Astrocyte (in vitro differentiated cells and primary cell): ENCODE data around the gene GPC3. TPM values are rescaled to one million over a fixed set of nuclear protein-coding genes. Genes with fewer than 3 reads are reported as not detected.

ENCODE experiments used
- DNase-seq: peaks from one replicate; pipeline ENCODE4 v3.0.0-alpha.2; 2010; ENCODE audit warnings: low read depth
- FAIRE-seq: peaks from 2 replicates; lab custom pipeline; 2011; peaks lifted over from hg19 to GRCh38; lab: Jason Lieb, UNC
- H2AFZ ChIP-seq: 2 replicates; pipeline ENCODE4 v1.6.0; 2012; ENCODE audit warnings: low read depth, low read length, inconsistent platforms
- H3K27ac ChIP-seq: 2 replicates; pipeline ENCODE4 v1.5.1; 2011; ENCODE audit warnings: low read depth, low read length, inconsistent platforms
- H3K27me3 ChIP-seq: 2 replicates; pipeline ENCODE4 v1.6.0; 2011; ENCODE audit warnings: low read length, inconsistent platforms; ENCODE audit not compliant: insufficient read depth
- H3K36me3 ChIP-seq: 2 replicates; pipeline ENCODE4 v1.5.1; 2011; ENCODE audit warnings: low read length, inconsistent platforms; ENCODE audit not compliant: insufficient read depth
- H3K4me1 ChIP-seq: 2 replicates; pipeline ENCODE4 v1.5.1; 2011; ENCODE audit warnings: low read length, inconsistent platforms; ENCODE audit not compliant: insufficient read depth
- H3K4me2 ChIP-seq: 2 replicates; pipeline ENCODE4 v1.6.0; 2012; ENCODE audit warnings: low read length, inconsistent platforms
- H3K4me3 ChIP-seq: 2 replicates; pipeline ENCODE4 v1.5.1; 2011; ENCODE audit warnings: low read depth, mild to moderate bottlenecking, low read length, inconsistent platforms; ENCODE audit not compliant: insufficient read depth
- H3K79me2 ChIP-seq: 2 replicates; pipeline ENCODE4 v1.6.0; 2012; ENCODE audit warnings: mild to moderate bottlenecking, low read length, inconsistent platforms; ENCODE audit not compliant: insufficient read depth
- H3K9ac ChIP-seq: 2 replicates; pipeline ENCODE4 v1.6.0; 2012; ENCODE audit warnings: mild to moderate bottlenecking, low read length, inconsistent platforms
- H3K9me3 ChIP-seq: 2 replicates; pipeline ENCODE4 v1.5.1; 2012; ENCODE audit warnings: low read depth, mild to moderate bottlenecking, low read length, inconsistent platforms; ENCODE audit not compliant: insufficient read depth
- H4K20me1 ChIP-seq: 2 replicates; pipeline ENCODE4 v1.6.0; 2012; ENCODE audit warnings: low read length, inconsistent platforms; ENCODE audit not compliant: insufficient read depth
- H3K27ac Mint-ChIP-seq: one replicate; pipeline ENCODE4 v1.8.0; 2021; ENCODE audit warnings: mild to moderate bottlenecking, mixed read lengths; ENCODE audit not compliant: unreplicated experiment
- H3K27me3 Mint-ChIP-seq: one replicate; pipeline ENCODE4 v1.8.0; 2021; ENCODE audit warnings: low read depth, mixed read lengths; ENCODE audit not compliant: unreplicated experiment
- H3K36me3 Mint-ChIP-seq: one replicate; pipeline ENCODE4 v1.8.0; 2021; ENCODE audit warnings: low read depth, mixed read lengths; ENCODE audit not compliant: unreplicated experiment
- H3K4me1 Mint-ChIP-seq: one replicate; pipeline ENCODE4 v1.8.0; 2021; ENCODE audit warnings: low read depth, mixed read lengths; ENCODE audit not compliant: unreplicated experiment
- H3K4me3 Mint-ChIP-seq: one replicate; pipeline ENCODE4 v1.8.0; 2021; ENCODE audit warnings: mild to moderate bottlenecking, moderate library complexity, mixed read lengths; ENCODE audit not compliant: unreplicated experiment
- H3K9me3 Mint-ChIP-seq: one replicate; pipeline ENCODE4 v1.8.0; 2021; ENCODE audit warnings: mild to moderate bottlenecking, mixed read lengths; ENCODE audit not compliant: unreplicated experiment
- EZH2 ChIP-seq: IDR thresholded peaks from 2 replicates; pipeline ENCODE4 v1.6.1; 2012; ENCODE audit warnings: mild to moderate bottlenecking, low read length, inconsistent platforms; ENCODE audit not compliant: insufficient read depth
- total RNA-seq: library from RNA; stranded (reverse); gene quantifications from 2 replicates; pipeline ENCODE4 v1.2.1, GENCODE V29; 2021
- TF ChIP-seq, protein P1 (sequence below): IDR thresholded peaks from 2 replicates; pipeline ENCODE4 v1.5.1; 2011; ENCODE audit warnings: low read depth, mild to moderate bottlenecking, inconsistent platforms, low read length, moderate library complexity; ENCODE audit not compliant: insufficient read depth

The GPC3 gene
- total RNA-seq, 1 donor from 2014 or later, result 8.2 TPM

DNA sequence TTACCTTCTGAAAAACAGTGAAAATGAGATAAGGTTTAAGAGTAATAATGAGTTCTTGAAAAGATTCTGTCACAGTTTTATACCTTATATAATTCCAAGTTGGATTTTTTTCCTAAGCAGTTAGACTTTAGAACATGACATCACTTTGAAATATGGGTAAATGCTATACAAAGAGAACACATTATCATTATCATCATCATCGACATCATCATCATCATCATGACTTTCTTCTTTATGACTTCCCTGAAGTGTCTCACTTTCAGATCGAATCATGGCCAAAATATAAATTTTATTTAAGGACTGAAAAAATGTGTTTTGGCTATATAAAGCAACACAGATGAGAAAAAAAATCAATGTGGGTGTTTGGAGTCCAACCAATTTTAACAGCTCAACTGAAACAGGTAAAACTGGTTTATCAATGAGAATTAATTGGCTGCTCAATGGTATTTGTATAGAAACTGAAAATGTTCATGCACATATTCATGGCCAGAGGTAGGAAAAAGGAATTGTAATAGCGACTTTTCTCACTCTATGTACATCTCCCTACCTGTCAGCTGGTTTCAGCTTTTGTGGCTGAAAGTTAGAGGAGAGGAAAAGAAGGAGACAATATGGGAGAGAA is 327.0 kb downstream of the GPC3 start:
- Histone ChIP-seq H3K4me2 (no peak overlapping the region), H4K20me1 (no peaks in the 10 kb centered on the region), H3K4me1 (no peaks in the 10 kb centered on the region), H3K27ac (no peak overlapping the region), H3K4me3 (no peak overlapping the region), H2AFZ (no peak overlapping the region), H3K36me3 (no peaks in the 10 kb centered on the region), H3K79me2 (no peaks in the 10 kb centered on the region), H3K9me3 (no peaks in the 10 kb centered on the region), H3K27me3 (no peaks in the 10 kb centered on the region), H3K9ac (no peak overlapping the region)
- H3K27me3 Mint-ChIP-seq, result no peaks in the 10 kb centered on the region
- DNase-seq (no peak), FAIRE-seq (peak; percentile 96)
- H3K4me3 Mint-ChIP-seq, result no peak overlapping the region
- H3K9me3 Mint-ChIP-seq, result no peaks in the 10 kb centered on the region
- TF ChIP-seq, protein P1, sequence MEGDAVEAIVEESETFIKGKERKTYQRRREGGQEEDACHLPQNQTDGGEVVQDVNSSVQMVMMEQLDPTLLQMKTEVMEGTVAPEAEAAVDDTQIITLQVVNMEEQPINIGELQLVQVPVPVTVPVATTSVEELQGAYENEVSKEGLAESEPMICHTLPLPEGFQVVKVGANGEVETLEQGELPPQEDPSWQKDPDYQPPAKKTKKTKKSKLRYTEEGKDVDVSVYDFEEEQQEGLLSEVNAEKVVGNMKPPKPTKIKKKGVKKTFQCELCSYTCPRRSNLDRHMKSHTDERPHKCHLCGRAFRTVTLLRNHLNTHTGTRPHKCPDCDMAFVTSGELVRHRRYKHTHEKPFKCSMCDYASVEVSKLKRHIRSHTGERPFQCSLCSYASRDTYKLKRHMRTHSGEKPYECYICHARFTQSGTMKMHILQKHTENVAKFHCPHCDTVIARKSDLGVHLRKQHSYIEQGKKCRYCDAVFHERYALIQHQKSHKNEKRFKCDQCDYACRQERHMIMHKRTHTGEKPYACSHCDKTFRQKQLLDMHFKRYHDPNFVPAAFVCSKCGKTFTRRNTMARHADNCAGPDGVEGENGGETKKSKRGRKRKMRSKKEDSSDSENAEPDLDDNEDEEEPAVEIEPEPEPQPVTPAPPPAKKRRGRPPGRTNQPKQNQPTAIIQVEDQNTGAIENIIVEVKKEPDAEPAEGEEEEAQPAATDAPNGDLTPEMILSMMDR, result no peak
- TF ChIP-seq EZH2, result no peak
- H3K36me3 Mint-ChIP-seq, result no peaks in the 10 kb centered on the region
- H3K27ac Mint-ChIP-seq, result no peak overlapping the region
- peaks cover 16% of the 10 kb centered on the region for H3K4me1 Mint-ChIP-seq

DNA sequence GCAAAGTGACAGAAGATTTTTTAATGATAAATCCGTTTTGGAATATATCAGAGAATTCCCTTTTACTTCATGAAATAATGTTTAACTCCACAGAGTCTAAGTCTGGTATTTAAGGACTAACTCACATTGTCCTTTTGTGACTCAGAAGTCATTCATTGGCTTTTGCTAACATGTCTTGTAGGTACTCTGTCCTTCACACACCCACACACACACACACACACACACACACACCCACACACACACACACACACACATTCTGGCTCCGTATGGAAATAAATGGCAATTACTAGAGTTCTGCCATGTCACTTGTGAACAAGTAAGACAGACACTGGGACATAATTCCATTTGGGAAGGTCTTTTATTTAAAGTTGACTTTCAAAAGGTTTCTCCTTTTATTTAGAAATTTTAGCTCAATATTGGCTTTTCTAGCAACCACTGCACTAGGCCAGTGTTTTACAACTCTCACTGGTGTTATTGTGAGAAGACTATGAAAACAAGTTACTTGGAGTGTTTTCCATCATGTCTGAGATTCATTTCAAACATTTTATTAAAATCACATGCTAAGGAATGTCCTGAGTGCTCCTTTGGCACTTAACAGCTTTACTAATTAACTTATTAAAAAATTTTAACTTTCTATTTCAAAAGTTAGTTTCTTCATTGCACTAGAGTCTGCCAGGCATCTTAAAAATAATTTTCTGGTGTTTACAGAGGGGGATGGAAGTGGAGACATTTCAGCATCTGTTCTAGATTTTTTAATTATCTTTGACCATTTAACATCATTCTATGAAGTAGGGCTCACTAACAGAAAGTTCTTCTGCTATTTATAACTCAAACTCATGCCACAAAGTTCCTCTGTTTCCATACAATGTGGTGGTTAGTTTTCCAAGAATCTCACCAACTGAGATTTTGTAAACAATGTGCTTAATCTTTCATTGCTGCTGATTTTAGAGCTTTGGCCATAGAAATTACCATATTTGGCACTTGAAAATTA is 329.8 kb downstream of the GPC3 start:
- H3K27ac Mint-ChIP-seq, result no peak overlapping the region
- H3K4me1 Mint-ChIP-seq, result peaks cover 16% of the 10 kb centered on the region
- Histone ChIP-seq H2AFZ (no peak overlapping the region), H3K4me3 (no peak overlapping the region), H3K9me3 (no peaks in the 10 kb centered on the region), H3K9ac (no peak overlapping the region), H3K27me3 (no peaks in the 10 kb centered on the region), H3K4me2 (no peak overlapping the region), H3K27ac (no peak overlapping the region), H3K79me2 (no peaks in the 10 kb centered on the region), H3K36me3 (no peaks in the 10 kb centered on the region), H4K20me1 (no peaks in the 10 kb centered on the region), H3K4me1 (no peaks in the 10 kb centered on the region)
- TF ChIP-seq EZH2, result no peak
- H3K4me3 Mint-ChIP-seq, result no peak overlapping the region
- no peaks in the 10 kb centered on the region for H3K36me3 Mint-ChIP-seq
- no peaks in the 10 kb centered on the region for H3K27me3 Mint-ChIP-seq
- H3K9me3 Mint-ChIP-seq, result no peaks in the 10 kb centered on the region
- DNase-seq (peak; percentile 41), FAIRE-seq (peak; percentile 74)

DNA sequence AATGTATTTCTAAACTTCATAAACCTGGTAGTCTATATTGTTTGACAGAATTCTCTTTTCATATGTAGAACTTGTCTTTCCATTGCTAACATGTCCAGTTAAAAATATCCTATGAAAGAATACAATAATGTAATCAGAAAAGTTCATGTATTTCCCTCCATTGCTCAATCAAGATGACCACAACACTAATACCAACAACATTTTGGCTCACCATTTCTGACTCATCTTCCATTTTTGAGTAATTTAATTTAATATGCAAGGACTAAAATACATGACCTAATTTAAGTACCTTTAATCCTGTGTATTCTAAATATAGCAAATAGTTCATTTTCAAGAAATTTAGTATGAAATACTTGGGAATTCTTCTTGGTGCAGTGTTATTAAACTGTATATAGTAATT is 330.6 kb downstream of the GPC3 start:
- Mint-ChIP-seq H3K4me1 (peaks cover 16% of the 10 kb centered on the region), H3K36me3 (no peaks in the 10 kb centered on the region), H3K4me3 (no peak overlapping the region), H3K9me3 (no peaks in the 10 kb centered on the region), H3K27ac (no peak overlapping the region), H3K27me3 (no peaks in the 10 kb centered on the region)
- H3K9me3 ChIP-seq, result no peaks in the 10 kb centered on the region
- no peaks in the 10 kb centered on the region for H3K4me1 ChIP-seq
- H4K20me1 ChIP-seq, result no peaks in the 10 kb centered on the region
- TF ChIP-seq EZH2, result no peak
- TF ChIP-seq, protein P1, result no peak
- no peak overlapping the region for H3K27ac ChIP-seq
- no peaks in the 10 kb centered on the region for H3K27me3 ChIP-seq
- H3K79me2 ChIP-seq, result no peaks in the 10 kb centered on the region
- H3K4me2 ChIP-seq, result no peak overlapping the region
- no peak overlapping the region for H2AFZ ChIP-seq
- DNase-seq, result peak; percentile 34
- no peak overlapping the region for H3K4me3 ChIP-seq
- no peak overlapping the region for H3K9ac ChIP-seq
- FAIRE-seq, result peak; percentile 73
- no peaks in the 10 kb centered on the region for H3K36me3 ChIP-seq
